Trophoblast cell (in vitro differentiated cells and primary cell): Measurements from ENCODE around the gene PNMA6E.

Experiments
- DNase-seq, 2 donors: peaks; one replicate each; pipeline ENCODE4 v3.0.0-alpha.2; 2016
- H2AFZ ChIP-seq: 2 replicates; pipeline ENCODE4 v1.6.1; 2013; ENCODE audit warnings: low read length, moderate library complexity, mild to moderate bottlenecking; ENCODE audit not compliant: insufficient read depth, poor library complexity
- H2AK5ac ChIP-seq: 2 replicates; pipeline ENCODE4 v1.6.1; 2013; ENCODE audit warnings: mild to moderate bottlenecking, low read length
- H2BK120ac ChIP-seq: 2 replicates; pipeline ENCODE4 v1.6.1; 2013; ENCODE audit warnings: low read length, mild to moderate bottlenecking, moderate library complexity; ENCODE audit not compliant: insufficient read depth, poor library complexity
- H2BK12ac ChIP-seq: 2 replicates; pipeline ENCODE4 v1.6.1; 2013; ENCODE audit warnings: mild to moderate bottlenecking, low read length, moderate library complexity
- H2BK5ac ChIP-seq: 2 replicates; pipeline ENCODE4 v1.6.1; 2013; ENCODE audit warnings: low read length, low read depth, moderate library complexity, mild to moderate bottlenecking; ENCODE audit not compliant: poor library complexity
- H3K14ac ChIP-seq: 2 replicates; pipeline ENCODE4 v1.6.1; 2013; ENCODE audit warnings: mild to moderate bottlenecking, low read length
- H3K18ac ChIP-seq: 2 replicates; pipeline ENCODE4 v1.6.1; 2013; ENCODE audit warnings: mild to moderate bottlenecking, low read length
- H3K23ac ChIP-seq: 2 replicates; pipeline ENCODE4 v1.6.1; 2013; ENCODE audit warnings: low read length
- H3K27ac ChIP-seq: 2 replicates; pipeline ENCODE4 v1.5.1; 2013; ENCODE audit warnings: low read depth, mild to moderate bottlenecking, inconsistent platforms, low read length, moderate library complexity
- H3K27me3 ChIP-seq: 2 replicates; pipeline ENCODE4 v1.6.1; 2013; ENCODE audit warnings: inconsistent platforms, mild to moderate bottlenecking, low read length, moderate library complexity; ENCODE audit not compliant: insufficient read depth
- H3K36me3 ChIP-seq, 2 experiments: 1 replicate in 1 of 2; 2 replicates in 1 of 2; pipeline ENCODE4 v1.6.1; 2013; ENCODE audit warnings: low read length in 2 of 2, mild to moderate bottlenecking in 2 of 2, moderate library complexity in 1 of 2; ENCODE audit not compliant: insufficient read depth in 2 of 2, control insufficient read depth in 1 of 2
- H3K4ac ChIP-seq: 2 replicates; pipeline ENCODE4 v1.6.1; 2013; ENCODE audit warnings: low read depth, mild to moderate bottlenecking, low read length, moderate library complexity
- H3K4me1 ChIP-seq, 2 experiments: 1 replicate in 1 of 2; 2 replicates in 1 of 2; pipeline ENCODE4 v1.6.1; 2013; ENCODE audit warnings: low read length in 2 of 2, mild to moderate bottlenecking in 2 of 2, moderate library complexity in 1 of 2; ENCODE audit not compliant: insufficient read depth in 2 of 2, control insufficient read depth in 1 of 2
- H3K4me2 ChIP-seq: 2 replicates; pipeline ENCODE4 v1.6.1; 2013; ENCODE audit warnings: inconsistent platforms, mild to moderate bottlenecking, low read length, moderate library complexity
- H3K4me3 ChIP-seq: 2 replicates; pipeline ENCODE4 v1.5.1; 2013; ENCODE audit warnings: mild to moderate bottlenecking, low read depth, low read length, inconsistent platforms
- H3K79me1 ChIP-seq: one replicate; pipeline ENCODE4 v1.6.1; 2013; ENCODE audit warnings: low read length
- H3K79me2 ChIP-seq: 2 replicates; pipeline ENCODE4 v1.6.1; 2013; ENCODE audit warnings: low read length, mild to moderate bottlenecking; ENCODE audit not compliant: control insufficient read depth, insufficient read depth, poor library complexity
- H3K9ac ChIP-seq: 2 replicates; pipeline ENCODE4 v1.6.1; 2013; ENCODE audit warnings: mild to moderate bottlenecking, low read length
- H3K9me3 ChIP-seq: 2 replicates; pipeline ENCODE4 v1.6.1; 2013; ENCODE audit warnings: low read depth, mild to moderate bottlenecking, control low read depth, inconsistent platforms, low read length; ENCODE audit not compliant: insufficient read depth
- H4K12ac ChIP-seq: 2 replicates; pipeline ENCODE4 v1.6.1; 2013; ENCODE audit warnings: low read depth, mild to moderate bottlenecking, low read length, moderate library complexity
- H4K8ac ChIP-seq: 2 replicates; pipeline ENCODE4 v1.6.1; 2013; ENCODE audit warnings: low read depth, mild to moderate bottlenecking, low read length, moderate library complexity
- H4K91ac ChIP-seq: one replicate; pipeline ENCODE4 v1.6.1; 2013; ENCODE audit warnings: low read depth, mild to moderate bottlenecking, low read length, moderate library complexity
- WGBS: extraction: QIAGEN DNeasy Blood & Tissue Kit; methylation state at CpG from one replicate; pipeline ENCODE4 v1.1.7; 2013; ENCODE audit warnings: missing lambda C conversion rate; ENCODE audit not compliant: insufficient read length, insufficient coverage; ENCODE audit errors: extremely low coverage; 5-methylcytosine and 5-hydroxymethylcytosine counted together

Gene PNMA6E

DNA sequence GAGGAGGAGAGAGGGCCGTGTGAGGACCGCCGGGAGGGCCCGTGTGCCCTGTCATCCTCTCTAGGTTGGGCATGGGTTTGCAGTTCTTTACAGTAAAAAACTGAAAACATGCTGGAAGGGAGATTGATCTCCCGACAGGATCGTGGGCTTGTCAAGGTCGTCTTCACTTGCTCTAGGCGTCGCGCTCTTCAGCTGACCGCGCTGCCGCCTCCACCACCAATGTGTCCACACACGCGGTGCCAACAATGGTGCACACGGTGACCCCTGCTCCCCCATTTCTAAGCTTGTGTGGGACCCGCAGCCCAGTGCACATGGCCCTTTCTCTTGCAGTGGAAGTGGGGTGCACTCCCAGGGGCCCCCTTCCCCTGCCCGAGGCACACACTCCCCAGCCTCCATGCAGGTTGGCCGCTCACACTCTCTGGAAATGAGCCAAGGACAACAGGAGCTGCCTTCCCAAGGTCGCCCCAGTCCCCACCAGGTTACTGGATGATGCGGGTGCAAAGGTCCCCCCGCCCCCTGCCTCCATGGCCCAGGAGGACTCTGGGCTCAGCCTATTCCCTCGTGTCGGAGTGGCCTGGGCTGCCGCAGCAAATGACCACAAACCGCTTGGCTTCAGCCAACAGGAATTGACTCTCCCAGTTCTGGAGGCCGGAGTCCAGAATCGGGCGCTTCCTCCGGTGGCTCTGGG lies 8.4 kb upstream of the PNMA6E start:
- WGBS = no CpG with 5 or more reads among the region's 30 CpGs
- Histone ChIP-seq H2AFZ (no peak overlapping the region), H4K8ac (no peak overlapping the region), H3K4me1 (peaks cover 13 to 17% of the 10 kb centered on the region in 2 experiments), H3K79me2 (no peaks in the 10 kb centered on the region), H3K4me3 (no peak overlapping the region), H3K27ac (no peak overlapping the region), H3K23ac (no peak overlapping the region), H3K4me2 (no peak overlapping the region), H2BK12ac (no peak overlapping the region), H3K36me3 (no peaks in the 10 kb centered on the region), H2BK120ac (no peak overlapping the region), H3K9me3 (no peaks in the 10 kb centered on the region), H3K4ac (no peak overlapping the region), H4K12ac (no peak overlapping the region), H3K27me3 (no peaks in the 10 kb centered on the region), H3K18ac (no peak overlapping the region), H3K14ac (no peak overlapping the region), H4K91ac (no peak overlapping the region), H2BK5ac (no peak overlapping the region), H3K79me1 (peaks cover 1% of the 10 kb centered on the region), H3K9ac (no peak overlapping the region), H2AK5ac (no peak overlapping the region)
- peak in 1 of 2 donors; percentile 4 for DNase-seq

DNA sequence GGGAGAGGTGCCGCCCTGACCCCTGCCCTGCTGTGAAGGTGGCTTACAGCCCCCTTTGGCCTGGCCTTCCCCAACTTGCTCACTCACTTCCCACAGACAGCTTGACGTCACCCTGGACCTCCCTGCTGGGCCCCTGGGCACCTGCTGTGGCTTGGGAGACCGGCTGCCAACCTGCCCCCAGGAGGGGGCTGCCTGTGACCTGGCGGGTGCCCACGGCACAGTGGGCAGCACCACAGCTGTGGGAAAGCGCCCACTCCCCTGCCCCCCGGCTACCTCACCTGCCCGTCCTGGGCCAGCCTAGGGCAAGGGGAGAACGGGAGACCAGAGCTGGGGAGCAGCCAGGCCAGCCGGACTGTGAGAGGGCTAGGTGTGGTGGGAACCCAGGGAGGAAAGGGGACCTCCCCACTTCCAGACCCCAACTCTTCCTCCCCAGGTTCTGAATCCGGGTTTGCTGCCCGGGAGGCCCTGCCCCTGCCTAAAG lies 7.8 kb upstream of the PNMA6E start:
- H2BK5ac ChIP-seq = no peak overlapping the region
- H2BK12ac ChIP-seq = no peak overlapping the region
- H3K79me2 ChIP-seq = no peaks in the 10 kb centered on the region
- H3K27ac ChIP-seq = no peak overlapping the region
- no peaks in the 10 kb centered on the region for H3K27me3 ChIP-seq
- no peak overlapping the region for H3K4ac ChIP-seq
- H3K36me3 ChIP-seq = no peaks in the 10 kb centered on the region
- H4K12ac ChIP-seq = no peak overlapping the region
- no peak overlapping the region for H3K18ac ChIP-seq
- H3K4me3 ChIP-seq = no peak overlapping the region
- WGBS = no CpG with 5 or more reads among the region's 12 CpGs
- H3K9ac ChIP-seq = no peak overlapping the region
- H4K8ac ChIP-seq = no peak overlapping the region
- peaks cover 13 to 17% of the 10 kb centered on the region in 2 experiments for H3K4me1 ChIP-seq
- H2AK5ac ChIP-seq = no peak overlapping the region
- H3K14ac ChIP-seq = no peak overlapping the region
- no peak overlapping the region for H2BK120ac ChIP-seq
- no peak for DNase-seq
- H3K23ac ChIP-seq = no peak overlapping the region
- H3K9me3 ChIP-seq = no peaks in the 10 kb centered on the region
- no peak overlapping the region for H3K4me2 ChIP-seq
- H4K91ac ChIP-seq = no peak overlapping the region
- peaks cover 1% of the 10 kb centered on the region for H3K79me1 ChIP-seq
- H2AFZ ChIP-seq = no peak overlapping the region

DNA sequence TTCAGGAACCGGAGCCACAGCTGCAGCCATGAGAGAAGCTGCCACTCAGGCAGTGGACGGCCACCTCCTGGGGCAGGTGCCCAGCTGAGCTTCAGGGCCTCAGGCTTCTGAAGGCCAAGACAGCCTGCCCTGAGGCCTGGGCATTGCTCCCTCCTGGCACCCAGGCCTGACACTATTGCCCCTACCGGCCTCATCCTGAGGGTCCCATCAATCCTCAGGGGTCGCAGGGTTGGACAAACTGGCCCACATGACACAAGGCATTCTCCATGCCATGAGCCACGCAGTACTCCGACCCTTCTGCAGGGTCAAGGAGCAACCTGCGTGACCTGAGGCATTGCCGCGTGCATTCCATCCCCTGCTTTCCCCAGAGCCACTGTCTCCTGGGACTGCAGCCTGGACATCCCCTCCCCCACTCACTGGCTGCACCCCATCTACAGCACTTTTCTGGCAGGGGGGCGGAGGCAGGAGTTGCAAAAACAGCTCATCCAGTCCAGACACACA lies 7.1 kb upstream of the PNMA6E start:
- H2AK5ac ChIP-seq = no peak overlapping the region
- WGBS = no CpG with 5 or more reads among the region's 10 CpGs

DNA sequence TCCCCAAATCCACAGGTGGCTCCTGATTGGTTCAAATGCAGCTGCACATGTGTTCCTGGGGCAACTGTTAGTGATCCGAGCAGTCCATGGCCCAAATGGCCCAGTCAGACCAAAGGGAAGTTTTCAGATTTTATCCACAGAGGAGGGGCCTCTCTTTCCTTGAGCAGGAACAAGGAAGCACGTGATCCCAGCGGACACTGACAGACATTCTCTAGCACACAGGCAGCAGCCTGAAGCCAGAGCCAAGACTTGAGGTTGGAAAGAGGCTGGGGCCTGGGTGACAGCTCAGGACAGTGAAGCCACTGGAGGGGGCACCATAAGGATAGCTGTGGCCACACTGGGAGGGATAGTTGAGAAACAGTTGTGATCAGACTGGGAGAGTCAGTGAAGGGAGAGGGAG lies 6.6 kb upstream of the PNMA6E start:
- H3K79me2 ChIP-seq = no peaks in the 10 kb centered on the region
- WGBS = no CpG with 5 or more reads among the region's 3 CpGs
- no peak overlapping the region for H3K14ac ChIP-seq
- H3K79me1 ChIP-seq = peaks cover 1% of the 10 kb centered on the region
- no peak for DNase-seq
- H2BK5ac ChIP-seq = no peak overlapping the region
- no peaks in the 10 kb centered on the region for H3K27me3 ChIP-seq
- no peaks in the 10 kb centered on the region for H3K36me3 ChIP-seq
- H2BK120ac ChIP-seq = no peak overlapping the region
- H4K12ac ChIP-seq = no peak overlapping the region
- no peak overlapping the region for H3K23ac ChIP-seq
- H3K4me1 ChIP-seq = peaks cover 13 to 17% of the 10 kb centered on the region in 2 experiments
- no peak overlapping the region for H4K8ac ChIP-seq
- H3K9me3 ChIP-seq = no peaks in the 10 kb centered on the region
- H4K91ac ChIP-seq = no peak overlapping the region
- no peak overlapping the region for H3K9ac ChIP-seq
- no peak overlapping the region for H3K4me2 ChIP-seq
- no peak overlapping the region for H2BK12ac ChIP-seq
- no peak overlapping the region for H2AFZ ChIP-seq
- H3K4ac ChIP-seq = no peak overlapping the region
- no peak overlapping the region for H2AK5ac ChIP-seq
- H3K4me3 ChIP-seq = no peak overlapping the region
- H3K27ac ChIP-seq = no peak overlapping the region
- H3K18ac ChIP-seq = no peak overlapping the region

More for the DNA sequence above, 7.1 kb upstream of the PNMA6E start:
- Histone ChIP-seq H3K36me3 (no peaks in the 10 kb centered on the region), H3K18ac (no peak overlapping the region), H4K8ac (no peak overlapping the region), H2BK12ac (no peak overlapping the region), H3K27me3 (no peaks in the 10 kb centered on the region), H3K79me1 (peaks cover 1% of the 10 kb centered on the region), H3K14ac (no peak overlapping the region), H3K4me3 (no peak overlapping the region), H3K9ac (no peak overlapping the region), H2BK120ac (no peak overlapping the region), H2BK5ac (no peak overlapping the region), H2AFZ (no peak overlapping the region), H4K91ac (no peak overlapping the region), H4K12ac (no peak overlapping the region), H3K4me2 (no peak overlapping the region), H3K23ac (no peak overlapping the region), H3K27ac (no peak overlapping the region), H3K4me1 (peaks cover 13 to 17% of the 10 kb centered on the region in 2 experiments), H3K9me3 (no peaks in the 10 kb centered on the region), H3K79me2 (no peaks in the 10 kb centered on the region), H3K4ac (no peak overlapping the region)
- DNase-seq = no peak
